ENCODE data around the gene SCARB2. TPM values are rescaled to one million over a fixed set of nuclear protein-coding genes. Genes with fewer than 3 reads are reported as not detected.
A peak's percentile ranks its signal among the peaks of the same experiment; 100 is the strongest.

SCARB2 gene
- total and polyA plus RNA-seq, 12 donors: 76.6 to 199 (median 105) TPM

GRCh38 chr4:76251441-76252270, 38.0 kb upstream of the SCARB2 start, which contains the start of gene FAM47E:
FAM47E (plus strand) TSS chr4:76251721; CDS start chr4:76251747, 26 bp downstream.
- intact Hi-C loops (cut with DNase I): loop anchor here in 5 of 10 donors (2.0 to 10.0 kb wide), 4 partner anchors 39 to 77 kb away; partner anchors contain the start of genes SCARB2 (in 1 of the 5) and STBD1 (in 1 of the 5)
- WGBS, 2 donors: 4 to 5% methylated on average over 67 to 68 of the region's 68 CpGs
- DNase-seq: peak; percentile 72 to 78
- Histone ChIP-seq H3K27ac (peak within 1 kb of the TSS in 6 of 10 donors; percentile 1 to 54 (median 46)), H3K4me1 (peaks cover 0 to 15% (median 7%) of the 10 kb centered on the region in 9 donors), H3K27me3 (peaks cover 0 to 62% (median 17%) of the 10 kb centered on the region in 7 donors), H3K36me3 (no peaks in the 10 kb centered on the region), H3K4me3 (peak within 1 kb of the TSS; percentile 16 to 77 (median 66)), H3K9me3 (no peaks in the 10 kb centered on the region)
- peak; percentile 95 to 99 (median 98) for ATAC-seq
- TF ChIP-seq CTCF (IDR thresholded peaks at IDR 0.05): peak in 8 of 9 donors; percentile 24 to 61 (median 47)

GRCh38 chr4:76250962-76251361, 37.3 kb upstream of the SCARB2 start:
- Histone ChIP-seq H3K36me3 (no peaks in the 10 kb centered on the region), H3K27ac (peak overlapping the region in 1 of 10 donors; percentile 46), H3K9me3 (no peaks in the 10 kb centered on the region), H3K4me3 (peak overlapping the region; percentile 16 to 77 (median 66)), H3K27me3 (peaks cover 0 to 61% (median 17%) of the 10 kb centered on the region in 7 donors), H3K4me1 (peaks cover 0 to 15% (median 7%) of the 10 kb centered on the region in 9 donors)
- ATAC-seq (peak in 3 of 8 donors; percentile 26 to 52 (median 51)), DNase-seq (no peak)
- TF ChIP-seq CTCF (IDR thresholded peaks at IDR 0.05): no peak
- whole genome bisulfite sequencing, 2 donors: 13 to 18% methylated on average over 6 of the region's 6 CpGs
- intact Hi-C loops (cut with DNase I): loop anchor here in 4 of 10 donors (5.0 to 10.0 kb wide), 3 partner anchors 39 to 76 kb away; partner anchors contain the start of gene SCARB2 (in 1 of the 4)

- intact Hi-C loops (cut with DNase I): loop anchor here in 2 of 10 donors (5.0 kb wide), 1 partner anchor 70 kb away; no protein-coding TSS in a partner anchor
- no peak for ATAC-seq
- H3K4me1 ChIP-seq: peaks cover 0 to 10% (median 7%) of the 10 kb centered on the region in 9 donors
Measured at GRCh38 chr4:76246852-76247251, 33.2 kb upstream of the SCARB2 start.

More at GRCh38 chr4:76246852-76247251, 33.2 kb upstream of the SCARB2 start:
- no peak for TF ChIP-seq CTCF (IDR thresholded peaks at IDR 0.05)
- peaks cover 0 to 37% (median 12%) of the 10 kb centered on the region in 7 donors for H3K27me3 ChIP-seq
- H3K36me3 ChIP-seq: no peaks in the 10 kb centered on the region
- no peaks in the 10 kb centered on the region for H3K9me3 ChIP-seq
- no peak for DNase-seq
- no peak overlapping the region for H3K27ac ChIP-seq
- H3K4me3 ChIP-seq: no peak overlapping the region
